ENCODE results near the gene ATP8A2. TPM values are rescaled to one million over a fixed set of nuclear protein-coding genes. Genes with fewer than 3 reads are reported as not detected.

ATP8A2 gene
- polyA plus RNA-seq, 5 donors: 9.1 to 13.1 (median 12.3) TPM

DNA sequence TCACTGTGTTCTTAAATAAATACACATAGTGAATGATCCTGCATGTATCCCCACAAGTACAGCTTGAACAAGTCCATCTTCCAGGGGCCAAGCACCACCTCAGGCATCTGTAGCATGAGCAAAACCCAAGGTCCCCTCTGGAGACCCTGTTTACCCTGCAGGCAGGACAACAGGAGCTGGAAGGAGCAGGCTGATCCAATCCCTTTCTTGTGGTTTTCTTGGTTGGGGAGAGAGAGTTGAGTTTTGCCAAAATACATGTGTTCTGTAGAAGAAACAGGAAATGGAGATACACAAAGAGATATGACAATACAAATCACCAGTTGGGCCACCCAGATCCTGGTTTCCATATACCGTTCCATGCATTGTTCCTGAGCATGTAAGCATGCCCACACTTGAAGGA, 587.2 kb downstream of the ATP8A2 start:
- no peak for DNase-seq

- no peak for DNase-seq
Observed at GRCh38 chr13:25961294-25961693, 589.5 kb downstream of the ATP8A2 start.

DNA sequence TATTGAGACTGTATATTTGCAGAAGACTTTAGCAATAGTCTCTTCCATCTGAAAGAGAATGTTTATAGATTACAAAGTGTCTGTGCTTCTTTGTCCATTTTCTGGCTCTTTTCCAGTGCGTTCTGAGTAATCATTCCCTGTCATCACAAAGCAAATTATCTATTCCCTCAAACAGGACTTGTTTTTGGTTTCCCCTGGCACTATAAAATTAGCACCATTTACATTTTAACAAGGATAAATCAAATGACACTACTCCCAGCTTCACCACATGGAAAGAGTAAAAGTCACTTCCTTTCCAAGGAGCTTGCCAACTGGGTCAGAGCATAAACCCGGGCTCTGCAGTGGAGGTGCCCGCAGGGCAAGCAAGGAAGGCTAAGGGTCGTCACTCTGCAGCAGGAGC, 591.9 kb downstream of the ATP8A2 start:
- no peak for DNase-seq

GRCh38 chr13:25965596-25965995, 593.8 kb downstream of the ATP8A2 start:
- DNase-seq: no peak

DNA sequence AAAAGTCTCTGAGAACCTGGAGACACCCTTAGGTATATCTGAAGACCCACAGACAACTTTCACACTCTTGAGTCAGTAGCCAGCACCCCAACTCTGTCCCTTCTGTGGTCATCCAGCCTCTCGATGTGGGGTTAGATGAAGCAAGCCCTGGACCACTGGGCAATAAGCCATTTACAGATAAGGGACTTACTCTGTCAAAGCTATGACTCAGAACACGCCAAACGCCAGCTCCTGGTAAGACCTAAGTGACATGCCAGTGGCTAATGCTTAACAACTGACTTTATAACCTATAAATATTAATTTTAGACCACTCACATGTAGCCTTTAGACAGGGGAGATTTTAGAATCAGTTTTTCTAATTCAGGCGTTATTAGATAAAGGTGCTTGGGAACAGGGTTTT, 594.3 kb downstream of the ATP8A2 start:
- DNase-seq: no peak

GRCh38 chr13:25967144-25967543, 595.4 kb downstream of the ATP8A2 start:
- no peak for DNase-seq

DNA sequence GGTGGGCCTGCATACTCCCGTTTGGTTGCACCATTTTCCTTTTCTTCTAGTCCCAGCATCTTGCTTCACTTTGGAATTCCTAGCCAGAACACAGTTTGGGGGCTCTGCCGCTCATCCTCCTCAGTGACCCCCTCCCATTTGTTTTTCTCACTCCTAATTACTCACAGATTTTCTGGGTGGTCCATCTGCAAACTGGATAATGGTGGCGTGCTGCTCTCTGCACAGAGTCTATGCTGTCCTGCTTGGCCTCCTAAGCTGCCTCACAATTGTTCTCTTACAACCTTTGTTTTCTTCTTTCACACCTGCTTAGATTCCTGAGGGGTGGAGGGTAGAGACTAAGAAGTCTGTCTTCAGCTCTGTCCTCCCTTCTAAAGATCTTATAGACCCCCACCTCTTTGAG, 599.3 kb downstream of the ATP8A2 start:
- DNase-seq: no peak

DNA sequence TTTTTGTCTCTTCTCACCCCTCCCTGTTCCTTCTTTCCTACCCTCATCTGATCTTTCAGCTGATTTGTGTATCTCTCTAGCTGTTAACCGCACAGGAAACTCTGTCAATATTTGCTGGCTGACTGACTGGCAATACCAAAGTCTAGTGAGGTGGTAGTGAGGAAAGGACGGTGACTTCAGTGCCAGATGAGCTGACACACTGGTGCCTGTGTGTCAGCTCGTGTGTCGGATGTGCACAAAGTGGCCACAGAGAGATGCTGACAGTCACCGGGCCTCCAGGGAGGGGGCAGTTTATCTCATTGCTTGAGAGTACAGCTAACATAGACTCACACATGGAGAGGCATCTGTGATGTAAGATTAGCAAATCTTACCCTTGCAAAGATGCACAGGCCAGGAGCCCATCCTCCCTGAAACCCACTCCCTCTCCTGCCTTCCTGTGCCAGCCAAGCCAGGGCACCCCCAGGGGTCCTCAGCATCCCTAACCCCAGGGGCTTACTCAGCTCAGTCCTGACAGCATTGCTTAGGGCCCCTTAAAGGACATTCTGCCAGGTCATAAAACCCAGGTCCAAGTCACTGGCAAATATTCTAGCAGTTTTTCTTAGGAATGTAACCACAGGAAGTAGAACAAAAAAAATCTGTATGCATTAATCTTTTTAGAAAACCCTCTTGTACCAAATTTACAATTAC, 599.8 kb downstream of the ATP8A2 start:
- DNase-seq: no peak

- DNase-seq: no peak
Observed at GRCh38 chr13:25973085-25973484, 601.3 kb downstream of the ATP8A2 start.

GRCh38 chr13:25973576-25973975, 601.8 kb downstream of the ATP8A2 start:
- no peak for DNase-seq

GRCh38 chr13:25977216-25977615, 605.4 kb downstream of the ATP8A2 start:
- DNase-seq: no peak

DNA sequence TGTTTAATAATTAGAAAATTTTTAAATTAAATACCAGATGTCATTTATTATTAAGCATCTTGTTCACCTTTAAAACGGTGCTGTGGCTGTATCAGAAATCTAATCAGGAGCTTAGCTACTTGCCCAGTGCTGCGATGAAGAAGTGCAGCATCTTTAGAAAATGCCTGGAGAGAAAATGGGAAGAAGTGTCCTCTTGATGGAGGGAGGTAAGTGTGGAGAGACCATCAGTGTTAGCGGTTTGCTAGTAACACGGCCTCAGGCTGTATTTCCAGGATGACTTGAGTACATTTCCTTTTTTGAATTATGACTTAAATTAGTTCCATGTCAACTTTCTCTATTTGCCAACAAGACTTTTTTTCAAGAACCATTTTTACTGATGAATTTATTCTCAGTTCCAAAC, 605.9 kb downstream of the ATP8A2 start:
- no peak for DNase-seq

- DNase-seq: no peak
Observed at GRCh38 chr13:25978961-25979360, 607.2 kb downstream of the ATP8A2 start.

- no peak for DNase-seq
Observed at GRCh38 chr13:25979371-25979770, 607.6 kb downstream of the ATP8A2 start.

DNA sequence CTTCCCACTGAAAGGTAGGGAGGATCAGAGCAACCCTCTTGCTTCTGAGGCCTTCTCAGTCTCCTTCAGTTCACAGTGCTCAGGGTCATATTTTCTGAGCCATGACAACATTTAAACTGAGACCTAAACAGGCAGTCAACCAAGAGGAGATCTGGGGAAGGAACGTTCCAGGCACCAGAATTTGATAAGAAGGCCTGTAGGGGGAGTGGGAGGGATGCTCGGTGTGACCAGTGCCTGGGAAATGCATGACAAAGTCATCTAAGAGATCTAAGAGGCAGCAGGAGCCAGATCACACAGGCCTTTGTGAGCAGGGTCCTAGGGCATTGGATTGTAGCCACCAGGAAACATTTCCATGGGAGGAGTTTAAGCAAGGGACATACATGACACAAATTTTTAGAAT, 608.5 kb downstream of the ATP8A2 start:
- DNase-seq: no peak

- no peak for DNase-seq
Observed at GRCh38 chr13:25981060-25981459, 609.3 kb downstream of the ATP8A2 start.

- DNase-seq: no peak
Observed at GRCh38 chr13:25982907-25983306, 611.1 kb downstream of the ATP8A2 start.

DNA sequence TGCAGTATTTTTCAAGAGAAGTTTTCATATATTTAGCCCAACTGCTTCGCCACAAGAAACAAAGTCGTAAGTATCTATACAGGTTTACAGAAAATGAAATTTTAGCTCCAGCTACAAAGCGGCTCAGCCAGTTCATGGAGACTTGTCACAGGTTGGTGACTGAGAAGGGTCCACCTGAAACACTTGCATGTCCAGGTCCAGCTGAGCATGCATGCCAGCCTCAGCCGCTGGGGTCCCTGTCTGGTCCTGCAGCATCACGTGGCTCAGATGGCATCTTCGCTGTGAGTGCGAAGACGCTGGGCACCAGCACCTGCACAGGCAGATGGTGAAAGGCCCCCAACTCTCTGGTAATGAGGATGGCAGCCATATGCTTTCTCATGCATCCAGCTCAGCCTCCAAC, 616.2 kb downstream of the ATP8A2 start:
- DNase-seq: no peak

DNA sequence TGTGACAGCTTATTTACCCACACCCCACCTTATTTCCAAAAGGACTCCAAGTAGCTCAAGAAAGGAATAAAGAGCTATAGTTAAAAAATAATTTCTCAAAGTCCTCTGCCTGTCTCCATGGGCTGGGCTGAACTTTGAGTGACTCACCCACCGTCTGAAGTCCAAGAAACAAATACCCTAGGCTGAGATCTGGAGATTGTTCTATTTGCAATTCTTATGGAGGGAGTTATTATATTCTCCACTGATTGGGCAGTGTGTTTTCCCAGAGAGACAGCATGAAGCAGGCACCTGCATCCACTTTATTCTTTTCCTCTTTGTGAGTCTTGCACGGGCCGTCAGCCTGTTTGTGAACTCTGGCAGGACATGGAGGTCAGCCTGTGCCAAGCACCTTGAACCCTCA, 616.9 kb downstream of the ATP8A2 start:
- DNase-seq: no peak

DNA sequence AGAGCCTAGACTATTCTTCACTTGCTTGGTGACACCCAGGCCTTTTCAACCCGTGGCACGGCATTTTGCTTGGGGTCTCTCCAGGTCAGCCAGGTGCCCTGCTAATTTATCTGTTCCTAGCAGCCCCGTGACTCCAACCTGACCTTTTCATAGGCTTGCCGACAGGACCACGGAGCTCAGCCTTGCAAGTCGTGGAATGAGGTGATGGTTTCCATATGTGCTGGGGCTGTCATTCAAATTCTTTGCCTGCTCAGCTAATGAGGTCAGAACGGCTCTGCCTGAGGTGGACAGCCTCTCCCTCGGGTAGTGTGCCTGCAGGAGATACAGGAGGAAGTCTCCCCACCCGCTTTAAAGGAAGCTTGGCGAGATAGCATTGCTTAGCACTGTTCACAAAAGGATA, 619.0 kb downstream of the ATP8A2 start:
- no peak for DNase-seq

DNA sequence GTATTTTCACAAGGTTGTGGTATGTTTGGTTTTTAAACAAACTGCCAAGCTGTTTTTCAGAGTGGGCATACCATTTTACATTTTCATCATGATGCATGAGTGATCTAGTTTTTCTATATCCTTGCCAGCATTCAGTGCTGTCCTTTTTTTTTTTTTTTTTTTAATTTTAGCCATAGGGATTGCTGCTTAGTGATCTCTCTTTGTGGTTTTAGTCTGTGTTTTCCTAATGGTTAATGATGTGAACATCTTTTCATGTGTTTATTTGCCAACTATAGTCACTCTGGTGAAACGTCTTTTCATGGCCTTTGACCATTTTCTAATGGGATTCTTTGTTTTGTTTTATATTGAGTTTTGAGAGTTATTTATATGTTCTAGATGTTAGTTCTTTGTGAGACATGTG, 620.3 kb downstream of the ATP8A2 start:
- DNase-seq: no peak

- no peak for DNase-seq
Observed at GRCh38 chr13:26007261-26008125, 635.7 kb downstream of the ATP8A2 start.

- no peak for DNase-seq
Observed at GRCh38 chr13:26010487-26011207, 638.9 kb downstream of the ATP8A2 start.
